GM21360 (cell line): ENCODE data around the gene PBXIP1.

Experiments
- ATAC-seq: cut with Tn5 transposase; IDR thresholded peaks from one replicate; pipeline ENCODE4 v1.9.1; 2021; ENCODE audit warnings: mild to moderate bottlenecking, moderate library complexity; ENCODE audit not compliant: unreplicated experiment

Gene PBXIP1

GRCh38 chr1:154959426-154959780, 3.5 kb upstream of the PBXIP1 start:
- ATAC-seq, result no peak

GRCh38 chr1:154958681-154959425, 3.0 kb upstream of the PBXIP1 start:
- no peak for ATAC-seq

- no peak for ATAC-seq
Observed at GRCh38 chr1:154958036-154958435, 2.1 kb upstream of the PBXIP1 start.

- no peak for ATAC-seq
Observed at GRCh38 chr1:154957091-154957657, 1.3 kb upstream of the PBXIP1 start.

- no peak for ATAC-seq
Observed at GRCh38 chr1:154956544-154956941, 644 bp upstream of the PBXIP1 start.

- peak; percentile 34 for ATAC-seq
Observed at GRCh38 chr1:154955039-154955717, 721 bp downstream of the PBXIP1 start.

GRCh38 chr1:154954541-154954940, 1.4 kb downstream of the PBXIP1 start:
- ATAC-seq, result no peak

GRCh38 chr1:154953611-154954038, 2.3 kb downstream of the PBXIP1 start:
- no peak for ATAC-seq

- no peak for ATAC-seq
Observed at GRCh38 chr1:154952664-154953063, 3.2 kb downstream of the PBXIP1 start.

- ATAC-seq, result no peak
Observed at GRCh38 chr1:154951901-154952657, 3.8 kb downstream of the PBXIP1 start.

- ATAC-seq, result no peak
Observed at GRCh38 chr1:154948079-154948478, 7.8 kb downstream of the PBXIP1 start.

- ATAC-seq, result no peak
Observed at GRCh38 chr1:154945962-154946850, 9.7 kb downstream of the PBXIP1 start.

- no peak for ATAC-seq
Observed at GRCh38 chr1:154945160-154945961, 10.5 kb downstream of the PBXIP1 start.

GRCh38 chr1:154944401-154945159, 11.3 kb downstream of the PBXIP1 start:
- ATAC-seq, result no peak

GRCh38 chr1:154943649-154944400, 12.1 kb downstream of the PBXIP1 start:
- no peak for ATAC-seq

- no peak for ATAC-seq
Observed at GRCh38 chr1:154941333-154942013, 14.4 kb downstream of the PBXIP1 start.

GRCh38 chr1:154940651-154941194, 15.2 kb downstream of the PBXIP1 start:
- ATAC-seq, result no peak
